Measurements from ENCODE around the gene GRPEL1. TPM values are rescaled to one million over a fixed set of nuclear protein-coding genes. Genes with fewer than 3 reads are reported as not detected.

Gene GRPEL1
- total and polyA plus RNA-seq, 10 of the 15 experiments (the other 5 are each of a cell fraction or from before 2014, with no cell fraction given): 30.8 to 119 (median 67.6) TPM

DNA sequence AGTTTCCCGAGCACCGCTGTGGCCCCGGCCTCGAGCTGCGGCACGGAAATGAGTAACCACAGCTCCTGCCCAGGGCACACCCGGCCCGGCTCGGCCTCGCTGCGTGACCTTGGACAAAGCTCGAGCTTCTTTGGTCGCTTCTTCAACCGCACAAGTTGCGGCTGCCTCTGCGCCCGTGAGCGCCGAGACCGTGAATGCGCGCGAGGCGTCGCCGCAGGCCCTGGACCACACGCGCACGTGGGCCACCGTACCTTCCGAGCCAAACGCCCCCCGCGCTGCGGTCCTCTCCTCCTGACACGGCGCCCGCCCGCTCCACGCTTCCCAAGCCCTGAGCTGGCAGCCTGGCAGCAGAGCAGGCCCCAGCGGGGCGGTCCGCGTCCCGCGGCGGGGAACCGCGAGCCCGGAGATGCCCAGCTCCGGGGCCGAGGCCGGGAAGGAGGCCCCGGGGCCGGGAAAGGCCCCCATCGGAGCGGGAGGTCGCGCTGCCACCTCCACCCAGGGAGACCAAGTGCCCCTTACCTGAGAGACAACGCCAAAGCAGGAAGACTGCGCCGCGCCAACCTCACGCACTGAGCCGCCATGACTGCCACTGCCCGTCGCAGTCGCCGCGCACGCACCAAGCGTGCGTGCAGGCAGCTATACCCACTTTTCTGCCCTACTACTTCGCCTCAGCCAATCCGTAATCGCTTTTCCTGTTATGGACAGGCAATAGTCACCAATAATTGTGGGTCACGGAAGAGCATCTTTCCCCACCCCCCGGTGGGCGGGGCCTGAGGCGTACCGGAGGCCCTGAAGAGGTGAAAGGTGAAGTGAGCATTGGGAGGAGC lies at the start of gene GRPEL1 (continued):
- TF ChIP-seq ZNF687 (IDR thresholded peaks at IDR 0.05) (peak; percentile 63), ATF2 (IDR thresholded peaks at IDR 0.05; ENCODE audit: low read length) (no peak), ZNF217 (IDR thresholded peaks at IDR 0.05) (0 out of 2 replicates have a peak, but pooled peaks have one; percentile 31), NR2C1 (IDR thresholded peaks at IDR 0.05) (peak; percentile 94), SPI1 (IDR thresholded peaks at IDR 0.05; ENCODE audit: borderline replicate concordance, insufficient read depth, low read depth, low read length) (no peak), TBL1XR1 (IDR thresholded peaks at IDR 0.05; ENCODE audit: low read depth, low read length) (no peak), CREB1 (IDR thresholded peaks at IDR 0.05; ENCODE audit: low read depth) (peak; percentile 81), DPF2 (IDR thresholded peaks at IDR 0.05) (peak; percentile 91), NR2F1 (conservative IDR thresholded peaks at IDR 0.05) (peak; percentile 75; the same call in 1 of the 2 replicates), BACH1 (IDR thresholded peaks at IDR 0.05; ENCODE audit: borderline replicate concordance) (peak; percentile 26; the same call in 1 of the 2 replicates), EED (IDR thresholded peaks at IDR 0.05; ENCODE audit: low read depth) (no peak), PAX5 (IDR thresholded peaks at IDR 0.05; ENCODE audit: borderline replicate concordance, low read depth, low read length) (peak; percentile 90), NBN (IDR thresholded peaks at IDR 0.05) (0 out of 2 replicates have a peak, but pooled peaks have one; percentile 43), POLR2A (IDR thresholded peaks at IDR 0.05; ENCODE audit: low read depth, low read length) (peak; percentile 99), SP1 (IDR thresholded peaks at IDR 0.05; ENCODE audit: low read depth, low read length) (peak; percentile 95), BCL3 (IDR thresholded peaks at IDR 0.05; ENCODE audit: borderline replicate concordance, insufficient read depth, low read depth, low read length, poor library complexity, severe bottlenecking) (peak; percentile 6)
- TF ChIP-seq, protein P1, sequence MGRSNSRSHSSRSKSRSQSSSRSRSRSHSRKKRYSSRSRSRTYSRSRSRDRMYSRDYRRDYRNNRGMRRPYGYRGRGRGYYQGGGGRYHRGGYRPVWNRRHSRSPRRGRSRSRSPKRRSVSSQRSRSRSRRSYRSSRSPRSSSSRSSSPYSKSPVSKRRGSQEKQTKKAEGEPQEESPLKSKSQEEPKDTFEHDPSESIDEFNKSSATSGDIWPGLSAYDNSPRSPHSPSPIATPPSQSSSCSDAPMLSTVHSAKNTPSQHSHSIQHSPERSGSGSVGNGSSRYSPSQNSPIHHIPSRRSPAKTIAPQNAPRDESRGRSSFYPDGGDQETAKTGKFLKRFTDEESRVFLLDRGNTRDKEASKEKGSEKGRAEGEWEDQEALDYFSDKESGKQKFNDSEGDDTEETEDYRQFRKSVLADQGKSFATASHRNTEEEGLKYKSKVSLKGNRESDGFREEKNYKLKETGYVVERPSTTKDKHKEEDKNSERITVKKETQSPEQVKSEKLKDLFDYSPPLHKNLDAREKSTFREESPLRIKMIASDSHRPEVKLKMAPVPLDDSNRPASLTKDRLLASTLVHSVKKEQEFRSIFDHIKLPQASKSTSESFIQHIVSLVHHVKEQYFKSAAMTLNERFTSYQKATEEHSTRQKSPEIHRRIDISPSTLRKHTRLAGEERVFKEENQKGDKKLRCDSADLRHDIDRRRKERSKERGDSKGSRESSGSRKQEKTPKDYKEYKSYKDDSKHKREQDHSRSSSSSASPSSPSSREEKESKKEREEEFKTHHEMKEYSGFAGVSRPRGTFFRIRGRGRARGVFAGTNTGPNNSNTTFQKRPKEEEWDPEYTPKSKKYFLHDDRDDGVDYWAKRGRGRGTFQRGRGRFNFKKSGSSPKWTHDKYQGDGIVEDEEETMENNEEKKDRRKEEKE (IDR thresholded peaks at IDR 0.05): no peak
- TF ChIP-seq, protein P2, sequence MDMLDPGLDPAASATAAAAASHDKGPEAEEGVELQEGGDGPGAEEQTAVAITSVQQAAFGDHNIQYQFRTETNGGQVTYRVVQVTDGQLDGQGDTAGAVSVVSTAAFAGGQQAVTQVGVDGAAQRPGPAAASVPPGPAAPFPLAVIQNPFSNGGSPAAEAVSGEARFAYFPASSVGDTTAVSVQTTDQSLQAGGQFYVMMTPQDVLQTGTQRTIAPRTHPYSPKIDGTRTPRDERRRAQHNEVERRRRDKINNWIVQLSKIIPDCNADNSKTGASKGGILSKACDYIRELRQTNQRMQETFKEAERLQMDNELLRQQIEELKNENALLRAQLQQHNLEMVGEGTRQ (IDR thresholded peaks at IDR 0.05; ENCODE audit: borderline replicate concordance, low read depth, low read length): no peak
